EH (cell line): Measurements from ENCODE around the gene MAMDC2.

Source experiments
- DNase-seq: peaks from one replicate; pipeline ENCODE4 v3.0.0-alpha.2; 2015; ENCODE audit warnings: low read depth

MAMDC2 gene

GRCh38 chr9:70036641-70037040, 7.0 kb upstream of the MAMDC2 start:
- DNase-seq: peak; percentile 75

GRCh38 chr9:70038171-70038621, 5.5 kb upstream of the MAMDC2 start:
- DNase-seq: peak; percentile 78

GRCh38 chr9:70040376-70040903, 3.2 kb upstream of the MAMDC2 start:
- no peak for DNase-seq

- DNase-seq: no peak
These were observed 1.0 kb upstream of the MAMDC2 start for GRCh38 chr9:70042461-70043215.

- DNase-seq: peak; percentile 52
These were observed 363 bp upstream of the MAMDC2 start for GRCh38 chr9:70043285-70043684.

GRCh38 chr9:70044490-70045307, 1.1 kb downstream of the MAMDC2 start:
- DNase-seq: peak; percentile 62

GRCh38 chr9:70045452-70045851, 1.8 kb downstream of the MAMDC2 start:
- no peak for DNase-seq

GRCh38 chr9:70046274-70047070, 2.8 kb downstream of the MAMDC2 start:
- DNase-seq: peak; percentile 42

GRCh38 chr9:70049236-70049635, 5.6 kb downstream of the MAMDC2 start:
- peak; percentile 90 for DNase-seq

- DNase-seq: peak; percentile 84
These were observed 6.1 kb downstream of the MAMDC2 start for GRCh38 chr9:70049672-70050271.

- DNase-seq: no peak
These were observed 9.1 kb downstream of the MAMDC2 start for GRCh38 chr9:70052768-70053167.

GRCh38 chr9:70053864-70054263, 10.2 kb downstream of the MAMDC2 start:
- no peak for DNase-seq

GRCh38 chr9:70054521-70054920, 10.9 kb downstream of the MAMDC2 start:
- no peak for DNase-seq

- DNase-seq: no peak
These were observed 12.0 kb downstream of the MAMDC2 start for GRCh38 chr9:70055406-70056210.

GRCh38 chr9:70056211-70056944, 12.7 kb downstream of the MAMDC2 start:
- DNase-seq: no peak

- DNase-seq: no peak
These were observed 15.0 kb downstream of the MAMDC2 start for GRCh38 chr9:70058569-70059116.

- no peak for DNase-seq
These were observed 16.7 kb downstream of the MAMDC2 start for GRCh38 chr9:70060148-70060882.

GRCh38 chr9:70060883-70061507, 17.3 kb downstream of the MAMDC2 start:
- no peak for DNase-seq

- DNase-seq: peak; percentile 33
These were observed 18.1 kb downstream of the MAMDC2 start for GRCh38 chr9:70061776-70062175.
